GM19438 (cell line): ENCODE data around the gene CCDC195.
"Not testable (repeated sequence)": the region's sequence is repeated elsewhere in the genome, so short reads cannot be mapped to it uniquely, and the experiment has no call there.

Source experiments
- ATAC-seq: cut with Tn5 transposase; IDR thresholded peaks from one replicate; pipeline ENCODE4 v1.9.1; 2021; ENCODE audit warnings: low read depth; ENCODE audit not compliant: unreplicated experiment

Gene CCDC195

DNA sequence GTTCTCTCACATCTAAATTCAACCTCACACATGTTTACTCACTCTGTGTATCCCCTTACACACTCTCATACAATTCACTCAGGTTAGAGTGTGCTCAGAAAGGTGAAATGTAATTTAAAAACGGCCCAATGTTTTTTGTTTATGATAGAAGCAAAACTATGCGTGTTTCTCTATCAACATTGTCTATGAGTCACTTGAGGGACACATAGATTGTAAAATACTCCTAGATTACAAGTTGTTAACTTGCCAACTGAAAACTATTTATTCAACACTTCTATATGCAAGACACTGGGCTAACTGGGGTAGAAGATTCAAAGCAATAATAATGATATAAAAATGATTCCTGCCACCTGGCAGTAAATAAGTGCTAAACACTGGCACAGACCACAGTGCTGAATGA lies 24.6 kb downstream of the CCDC195 start:
- no peak for ATAC-seq

DNA sequence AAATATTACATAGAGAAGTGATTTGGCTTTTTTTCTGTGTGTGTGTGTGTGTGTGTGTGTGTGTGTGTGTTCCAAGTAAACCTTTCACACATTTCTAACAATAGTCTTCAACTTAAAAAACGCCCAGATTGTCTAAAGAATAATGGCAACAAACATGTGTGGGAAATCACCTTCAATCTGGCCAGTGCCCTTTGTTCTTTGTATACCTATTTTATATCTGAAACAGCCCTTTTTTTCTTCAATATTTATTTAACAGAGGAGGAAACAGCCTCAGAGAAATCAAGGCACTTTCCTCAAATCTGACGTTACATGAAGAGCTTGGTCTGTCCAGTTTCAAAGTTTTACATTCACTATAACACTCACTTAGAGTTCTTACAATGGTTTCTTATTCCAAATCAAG lies 25.3 kb downstream of the CCDC195 start:
- ATAC-seq, result no peak

DNA sequence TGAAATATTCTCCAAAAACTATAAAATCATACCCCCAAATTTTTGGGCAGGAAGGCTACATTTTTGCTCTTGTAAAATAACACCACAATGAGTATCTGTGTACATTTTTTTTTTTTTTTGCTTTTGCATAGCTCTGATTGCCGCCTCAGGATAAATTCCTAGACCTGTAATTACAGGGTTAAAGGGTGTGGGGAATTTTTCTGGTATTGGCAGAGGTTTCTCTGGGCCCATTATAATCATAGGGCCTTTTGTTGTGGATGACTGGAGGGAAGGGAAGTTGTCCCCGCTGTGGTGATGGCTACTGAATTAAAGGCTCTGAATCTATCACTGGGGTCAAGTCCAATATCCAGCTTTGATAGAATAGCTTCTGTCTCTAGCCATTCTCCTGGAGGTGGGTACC lies 26.6 kb downstream of the CCDC195 start:
- ATAC-seq, result no peak

DNA sequence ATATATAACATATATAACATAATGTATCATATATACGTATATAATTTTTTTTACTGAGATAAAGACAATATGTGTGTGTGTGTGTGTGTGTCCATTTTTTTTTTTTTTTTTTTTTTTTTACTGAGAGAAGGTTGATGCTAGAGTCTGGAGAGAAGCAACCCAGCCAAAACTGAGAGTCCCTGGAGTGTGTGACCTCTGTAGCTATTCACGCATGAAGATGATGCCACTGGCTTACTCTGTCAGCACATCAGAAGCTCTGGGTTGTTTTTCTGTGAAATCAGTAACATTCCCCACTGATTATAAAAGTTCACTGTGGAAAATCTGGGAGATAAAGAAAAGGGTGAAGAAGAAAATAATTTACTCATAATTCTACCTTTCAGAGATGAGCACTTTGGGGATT lies 27.2 kb downstream of the CCDC195 start:
- ATAC-seq, result no peak

- ATAC-seq, result no peak
Observed at GRCh38 chr2:224687156-224687555, 29.0 kb downstream of the CCDC195 start.

DNA sequence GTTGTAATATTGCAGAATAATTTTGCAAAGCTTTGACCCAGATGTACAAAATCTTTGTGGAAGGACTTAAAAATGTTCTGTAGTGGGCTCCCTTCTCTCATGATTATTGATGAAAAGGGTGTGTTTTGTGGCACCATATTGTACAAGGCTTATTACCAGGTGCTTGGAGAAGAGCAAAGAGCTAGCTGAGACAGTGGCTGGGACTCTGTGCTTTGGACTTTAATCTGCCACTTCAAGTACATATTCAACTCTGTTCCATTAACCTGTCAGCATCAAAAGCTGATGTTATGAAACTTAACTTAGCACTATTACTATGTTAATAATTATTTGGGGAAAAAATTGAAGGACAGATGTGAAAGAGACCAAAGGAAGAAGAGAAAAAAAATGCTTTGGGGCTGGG lies 31.0 kb downstream of the CCDC195 start:
- ATAC-seq, result no peak

- ATAC-seq, result no peak
Observed at GRCh38 chr2:224682134-224682533, 34.0 kb downstream of the CCDC195 start.

GRCh38 chr2:224671731-224672130 lies 44.4 kb downstream of the CCDC195 start:
- ATAC-seq, result no peak

DNA sequence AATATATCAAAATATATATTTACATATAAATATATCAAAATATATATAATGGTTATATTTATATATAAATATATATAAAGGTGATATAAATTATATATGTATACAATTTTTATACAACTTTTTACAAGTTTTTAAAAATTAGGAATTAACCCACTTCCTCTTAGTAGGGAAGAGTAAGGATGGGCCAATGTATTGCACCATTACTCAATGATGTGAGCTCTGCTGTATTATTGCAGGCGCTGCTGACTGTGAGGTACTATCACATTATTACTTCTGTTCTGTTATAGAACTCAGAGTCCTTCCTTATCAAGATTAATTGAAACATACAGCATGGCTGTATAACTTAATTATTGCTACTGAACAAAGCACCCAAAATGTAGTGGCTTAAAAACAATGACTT lies 46.0 kb downstream of the CCDC195 start:
- ATAC-seq, result no peak

- no peak for ATAC-seq
Observed at GRCh38 chr2:224669449-224669848, 46.7 kb downstream of the CCDC195 start.

DNA sequence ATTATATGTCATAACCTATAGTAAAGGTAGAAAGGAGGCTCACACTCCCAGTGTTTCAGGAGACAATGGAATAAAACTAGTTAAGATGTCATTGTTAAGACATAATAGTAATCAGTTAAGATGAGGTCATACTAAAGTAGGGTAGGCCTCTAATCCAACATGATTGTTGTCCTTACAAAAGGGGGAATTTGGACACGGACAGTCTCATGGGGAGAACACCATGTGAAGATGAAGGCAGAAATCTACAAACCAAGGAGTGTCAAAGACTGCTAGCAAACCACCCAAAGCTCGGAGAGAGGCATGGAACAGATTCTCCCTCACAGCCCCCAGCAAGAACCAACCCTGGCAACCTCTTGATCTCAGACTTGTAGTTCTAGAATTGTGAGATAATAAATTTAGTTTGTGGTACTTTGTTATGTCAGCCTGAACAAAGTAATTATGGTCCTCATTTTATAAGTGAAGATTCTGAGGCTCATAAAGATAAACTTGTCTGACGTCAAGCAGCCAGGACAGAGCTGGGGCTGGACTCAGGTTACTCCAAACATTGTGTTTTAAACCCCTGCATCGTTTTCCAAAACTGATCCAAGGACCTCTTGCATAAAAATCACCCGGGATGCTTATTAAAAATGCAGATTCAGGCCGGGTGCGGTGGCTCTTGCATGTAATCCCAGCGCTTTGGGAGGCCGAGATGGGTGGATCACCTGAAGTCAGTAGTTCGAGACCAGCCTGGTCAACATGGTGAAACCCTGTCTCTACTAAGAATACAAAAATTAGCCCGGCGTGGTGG lies 47.8 kb downstream of the CCDC195 start:
- no peak for ATAC-seq

DNA sequence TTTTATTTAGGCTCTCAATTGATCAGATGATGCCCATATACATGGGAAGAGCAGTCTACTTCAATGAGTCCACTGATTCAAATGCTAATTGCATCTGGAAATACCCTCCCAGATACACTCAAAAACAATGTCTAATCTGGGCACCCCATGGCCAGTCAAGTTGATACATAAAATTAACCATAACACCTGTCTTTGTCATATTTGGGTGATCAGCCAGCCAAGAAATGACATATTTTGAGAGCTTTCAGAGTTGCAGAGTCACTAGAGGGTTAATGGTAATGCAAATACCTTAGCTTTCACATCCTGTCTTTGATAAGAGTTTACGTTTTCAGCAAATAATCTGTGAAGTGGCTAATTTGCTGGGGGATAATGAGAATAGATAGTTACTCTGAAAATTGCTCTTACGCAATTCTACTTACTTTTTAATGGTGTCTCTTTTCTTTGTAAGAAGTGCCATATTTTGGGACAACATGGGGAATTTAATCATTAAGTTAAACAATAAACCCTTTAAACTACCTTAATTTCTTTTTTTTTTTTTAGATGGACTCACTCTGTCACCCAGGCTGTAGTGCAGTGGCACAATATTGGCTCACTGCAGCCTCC lies 49.1 kb downstream of the CCDC195 start:
- ATAC-seq, result peak; percentile 97

DNA sequence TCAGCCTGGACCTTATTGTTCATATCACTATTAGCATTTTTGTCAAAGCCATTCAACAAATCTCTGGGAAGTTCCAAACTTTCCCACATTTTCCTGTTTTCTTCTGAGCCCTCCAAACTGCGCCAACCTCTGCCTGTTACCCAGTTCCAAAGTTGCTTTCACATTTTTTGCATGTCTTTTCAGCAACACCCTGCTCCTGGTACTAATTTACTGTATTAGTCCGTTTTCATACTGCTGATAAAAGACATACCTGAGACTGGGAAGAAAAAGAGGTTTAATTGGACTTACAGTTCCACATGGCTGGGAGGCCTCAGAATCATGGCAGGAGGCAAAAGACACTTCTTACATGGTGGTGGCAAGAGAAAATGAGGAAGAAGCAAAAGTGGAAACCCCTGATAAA lies 52.8 kb downstream of the CCDC195 start:
- not testable (repeated sequence) for ATAC-seq

GRCh38 chr2:224661708-224662107 lies 54.5 kb downstream of the CCDC195 start:
- ATAC-seq, result not testable (repeated sequence)

GRCh38 chr2:224659714-224660113 lies 56.5 kb downstream of the CCDC195 start:
- ATAC-seq, result no peak

GRCh38 chr2:224658780-224659405 lies 57.3 kb downstream of the CCDC195 start:
- ATAC-seq, result no peak

GRCh38 chr2:224657349-224657748 lies 58.8 kb downstream of the CCDC195 start:
- ATAC-seq, result no peak

- no peak for ATAC-seq
Observed at GRCh38 chr2:224655006-224655537, 61.1 kb downstream of the CCDC195 start.
